NCI-H1092 treated with DMSO at 0.1 percent for 48 hours (cell line): ENCODE data around the gene CRY2.

Experiments used
- DNase-seq: peaks from one replicate; lab custom pipeline; 2025; lab: John Stamatoyannopoulos, UW

CRY2 gene

DNA sequence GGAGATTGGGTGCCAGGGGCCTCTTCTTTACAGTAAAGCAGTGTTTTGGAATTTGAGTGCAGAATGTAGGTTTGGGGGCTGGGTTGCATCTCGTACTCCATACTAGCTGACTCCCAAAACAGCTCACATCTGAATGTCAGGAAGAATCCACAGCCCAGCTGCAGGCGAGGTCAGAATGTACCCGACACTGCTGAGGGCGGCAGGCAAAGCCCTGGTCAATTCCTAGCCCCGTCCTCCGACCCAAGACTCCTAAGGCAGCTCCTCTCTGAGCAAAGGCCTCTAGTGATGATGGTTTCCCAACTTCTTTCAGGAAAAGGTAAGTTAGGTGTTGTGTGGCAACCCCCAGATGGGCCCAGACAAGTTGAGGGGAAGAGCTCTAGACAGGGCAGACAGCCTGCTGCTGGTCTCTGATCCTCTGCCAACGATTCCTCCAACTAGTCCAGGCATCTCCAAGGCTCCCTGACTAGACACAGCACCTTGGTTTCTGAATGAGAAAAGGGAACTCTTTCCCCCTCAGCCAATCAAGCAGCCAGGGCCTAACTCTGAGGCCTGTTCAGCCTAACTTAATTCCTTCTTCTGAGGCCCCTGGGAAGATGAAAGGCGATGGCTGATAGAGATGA is 83.8 kb downstream of the CRY2 start:
- DNase-seq = no peak

GRCh38 chr11:45931739-45932138 is 84.5 kb downstream of the CRY2 start:
- DNase-seq = no peak

DNA sequence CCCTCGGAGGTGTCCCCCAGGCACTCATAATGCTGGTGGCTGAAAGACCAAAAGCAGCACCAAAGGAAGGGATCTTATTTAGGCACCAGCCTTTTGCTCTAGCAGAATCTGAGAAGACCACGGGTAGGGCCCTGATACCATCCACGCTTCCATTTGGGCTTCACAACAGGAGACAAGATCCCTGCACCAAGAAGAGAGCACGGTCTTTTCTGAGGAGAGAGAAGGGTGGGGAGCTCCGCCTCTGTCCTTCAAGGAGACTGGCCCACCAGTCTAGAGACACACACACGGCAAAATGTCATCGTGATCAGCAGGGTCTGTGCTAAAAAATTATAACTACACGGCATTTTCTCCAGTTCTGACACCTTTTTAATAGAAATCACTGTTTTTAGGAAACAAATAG is 84.9 kb downstream of the CRY2 start:
- no peak for DNase-seq
